HG02623 (cell line): Measurements from ENCODE around the gene RNF151.

Source experiments
- ATAC-seq: cut with Tn5 transposase; IDR thresholded peaks from one replicate; pipeline ENCODE4 v1.9.1; 2021; ENCODE audit warnings: moderate library complexity; ENCODE audit not compliant: unreplicated experiment

RNF151 gene

DNA sequence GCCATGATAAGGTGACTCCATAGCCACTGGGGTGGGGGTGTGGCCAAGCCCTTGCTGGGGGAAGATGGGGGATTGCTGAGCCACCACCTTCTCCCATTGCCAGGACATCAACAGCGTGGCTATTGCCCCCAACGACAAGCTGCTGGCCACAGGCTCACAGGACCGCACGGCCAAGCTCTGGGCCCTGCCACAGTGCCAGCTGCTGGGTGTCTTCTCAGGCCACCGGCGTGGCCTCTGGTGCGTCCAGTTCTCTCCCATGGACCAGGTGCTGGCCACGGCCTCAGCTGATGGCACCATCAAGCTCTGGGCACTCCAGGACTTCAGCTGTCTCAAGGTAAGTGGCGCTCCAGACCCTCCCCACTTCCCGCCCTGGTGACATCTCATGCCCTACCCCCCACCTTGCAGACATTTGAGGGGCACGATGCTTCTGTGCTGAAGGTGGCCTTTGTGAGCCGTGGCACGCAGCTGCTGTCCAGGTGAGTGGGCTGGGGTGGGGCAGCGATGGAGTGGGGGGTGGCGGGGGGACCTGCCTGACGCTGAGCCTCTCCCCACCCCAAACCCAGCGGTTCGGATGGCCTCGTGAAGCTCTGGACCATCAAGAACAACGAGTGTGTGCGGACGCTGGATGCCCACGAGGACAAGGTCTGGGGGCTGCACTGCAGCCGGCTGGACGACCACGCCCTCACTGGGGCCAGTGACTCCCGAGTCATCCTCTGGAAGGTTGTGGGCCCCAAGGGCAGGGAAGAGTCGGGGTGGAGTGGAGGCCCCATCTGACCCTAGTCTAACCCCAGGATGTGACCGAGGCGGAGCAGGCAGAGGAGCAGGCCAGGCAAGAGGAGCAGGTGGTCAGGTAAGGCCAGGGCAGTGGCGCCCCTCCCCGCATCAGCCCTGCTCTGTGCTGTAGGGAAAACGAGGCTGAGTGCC lies 10.6 kb downstream of the RNF151 start:
- ATAC-seq = no peak

DNA sequence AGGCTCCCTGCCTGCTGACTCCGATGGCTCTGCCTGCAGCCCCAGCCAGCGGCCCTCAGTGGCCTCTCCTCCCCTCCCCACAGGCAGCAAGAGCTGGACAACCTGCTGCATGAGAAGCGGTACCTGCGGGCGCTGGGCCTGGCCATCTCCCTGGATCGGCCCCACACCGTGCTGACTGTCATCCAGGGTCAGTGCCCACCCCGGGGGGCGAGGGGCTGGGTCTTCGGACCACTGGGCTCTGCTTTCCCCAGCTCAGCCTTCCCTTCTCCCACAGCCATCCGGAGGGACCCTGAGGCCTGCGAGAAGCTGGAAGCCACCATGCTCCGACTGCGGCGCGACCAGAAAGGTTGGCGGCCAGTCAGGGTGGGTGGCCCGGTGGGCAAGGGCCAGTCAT lies 11.2 kb downstream of the RNF151 start:
- ATAC-seq = no peak

DNA sequence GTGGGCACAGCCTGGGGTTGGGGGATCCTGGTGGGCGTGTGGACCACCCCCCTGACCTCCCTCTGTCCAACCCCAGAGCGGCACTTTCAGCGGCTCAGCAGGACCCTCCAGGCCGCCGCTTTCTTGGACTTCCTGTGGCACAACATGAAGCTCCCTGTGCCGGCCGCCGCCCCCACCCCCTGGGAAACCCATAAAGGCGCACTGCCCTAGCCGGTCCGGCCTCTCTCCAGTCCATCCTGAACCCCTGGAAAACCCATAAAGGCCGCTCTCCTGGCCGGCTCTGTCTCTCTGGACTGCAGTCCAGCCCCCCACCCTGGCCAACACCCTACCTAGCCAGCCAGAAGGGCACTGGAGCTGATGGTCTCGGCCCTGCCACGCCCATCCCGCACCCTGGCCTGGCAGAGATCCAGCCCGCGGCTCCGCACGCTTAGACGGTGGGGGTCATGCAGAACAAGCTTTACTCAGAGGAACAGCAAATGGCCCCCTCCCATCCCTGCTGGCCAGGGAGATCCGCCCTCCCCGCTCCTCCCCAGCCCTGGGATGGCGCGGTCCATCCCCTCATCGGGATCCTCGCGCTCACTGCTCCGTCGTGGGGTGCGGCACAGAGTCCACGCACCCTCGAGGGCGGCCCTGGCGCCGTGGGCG lies 11.9 kb downstream of the RNF151 start:
- ATAC-seq = no peak

DNA sequence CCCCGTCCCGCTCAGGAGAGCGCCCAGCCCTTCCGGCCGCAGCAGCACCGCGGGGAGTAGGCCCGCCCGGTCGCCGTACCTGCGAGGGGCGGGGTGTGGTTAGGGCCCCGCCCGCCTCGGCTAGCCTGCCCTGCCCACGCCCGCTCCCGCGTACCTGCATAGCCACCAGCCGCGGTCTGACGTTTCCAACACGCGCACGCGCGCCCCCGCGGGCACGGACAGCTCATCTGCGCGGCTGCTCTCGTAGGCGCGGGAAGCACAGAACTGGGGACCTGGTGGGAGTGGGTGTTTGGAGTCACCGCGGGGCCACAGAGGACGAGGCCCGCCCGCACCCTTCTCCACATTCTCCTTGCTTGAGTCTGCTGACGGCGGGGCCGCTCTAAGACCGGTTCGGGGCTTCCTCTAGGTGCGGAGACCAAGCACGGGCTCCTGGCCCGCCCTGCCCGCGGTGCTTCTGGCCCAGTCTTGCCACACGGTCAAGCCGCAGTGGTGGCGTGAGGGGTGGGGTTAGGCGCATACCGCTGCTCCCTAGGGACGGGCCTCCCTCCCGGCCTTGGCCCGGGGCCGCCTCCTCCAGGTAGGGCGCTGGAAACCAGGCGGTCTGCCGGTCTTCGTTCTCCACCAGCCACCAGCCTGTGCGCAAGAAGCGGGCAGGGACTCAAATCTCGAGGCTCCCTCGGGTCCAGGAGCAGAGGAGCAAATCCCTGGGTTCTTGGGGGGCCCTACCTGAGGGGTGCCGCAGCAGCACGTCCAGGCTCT lies 12.8 kb downstream of the RNF151 start:
- no peak for ATAC-seq

DNA sequence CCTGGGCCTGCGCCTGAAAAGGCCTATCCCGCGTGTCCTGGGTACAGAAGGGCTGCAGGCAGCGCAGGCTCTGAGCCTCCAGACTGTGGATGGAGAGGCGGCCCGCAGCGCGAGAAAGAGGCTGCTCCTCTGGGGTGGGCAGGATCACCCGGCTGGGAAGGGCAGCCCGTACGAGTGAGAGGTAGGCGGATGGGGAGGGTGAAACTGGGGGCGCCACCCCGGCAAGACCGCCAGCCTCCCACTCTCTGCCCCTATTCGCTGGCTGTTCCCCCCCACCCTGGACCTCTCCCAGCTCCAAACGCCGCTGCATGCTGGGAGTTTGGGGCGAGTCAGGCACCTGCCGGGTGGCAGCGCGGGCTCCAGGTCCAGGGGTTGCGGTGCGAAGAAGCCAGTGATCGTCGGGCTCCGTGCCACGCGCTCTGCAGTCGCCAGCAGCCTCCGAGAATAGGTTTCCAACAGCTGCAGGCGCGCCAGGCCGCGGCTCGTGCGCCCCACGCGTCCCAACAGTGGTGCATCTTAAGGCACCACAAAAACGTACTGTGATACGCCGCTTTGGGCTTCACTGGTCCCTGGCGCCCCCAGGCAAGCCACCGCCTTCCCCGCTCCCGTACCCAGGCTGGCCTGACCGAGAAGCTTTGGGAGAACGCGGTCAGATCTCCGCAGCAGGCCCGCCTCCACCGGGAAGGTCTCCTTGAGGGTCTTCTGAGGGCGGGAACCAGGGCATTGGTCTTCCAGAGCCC lies 13.5 kb downstream of the RNF151 start:
- no peak for ATAC-seq

DNA sequence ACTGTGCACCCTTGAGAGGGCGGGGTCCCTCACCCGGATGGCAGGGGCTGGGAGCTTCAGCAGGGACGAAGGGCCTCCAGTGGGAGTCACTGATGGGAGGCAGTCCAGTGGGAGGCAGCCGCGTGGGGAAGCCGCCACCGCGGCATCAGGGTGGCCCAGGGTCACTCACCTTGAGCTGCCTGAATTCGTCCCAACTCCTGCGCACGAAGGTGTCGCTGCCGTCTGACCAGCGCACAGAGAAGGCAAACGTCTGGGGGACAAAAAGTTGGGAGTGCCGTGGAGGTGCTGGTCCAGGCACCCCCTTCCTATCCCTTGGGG lies 14.1 kb downstream of the RNF151 start:
- no peak for ATAC-seq

DNA sequence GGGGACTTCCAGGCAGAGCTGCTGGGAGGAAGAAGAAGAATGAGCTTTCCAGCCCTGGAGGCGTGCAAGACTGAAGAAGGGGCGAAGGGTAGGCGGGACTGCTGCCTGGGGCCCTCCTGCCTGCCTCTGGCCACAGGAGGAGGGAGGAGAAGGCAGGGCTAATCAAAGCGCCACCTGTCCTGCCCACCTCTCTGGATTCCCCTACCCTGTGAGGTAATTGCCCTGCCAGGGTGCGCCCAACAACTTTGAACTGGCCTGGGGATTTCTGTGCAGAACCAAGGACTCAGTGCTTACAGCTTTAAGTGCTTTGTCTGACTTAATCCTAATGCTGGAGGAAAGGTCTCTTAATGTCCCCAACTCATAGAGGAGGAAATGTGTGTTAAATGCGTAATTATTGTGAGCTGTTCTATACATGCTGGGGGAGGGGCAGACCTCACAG lies 14.8 kb downstream of the RNF151 start, which contains the start of gene NOXO1:
Gene NOXO1, minus strand, starts transcription at position 72 of the 439 bp plus-strand sequence. CDS start 290 bp downstream, outside the sequence.
- ATAC-seq = no peak

DNA sequence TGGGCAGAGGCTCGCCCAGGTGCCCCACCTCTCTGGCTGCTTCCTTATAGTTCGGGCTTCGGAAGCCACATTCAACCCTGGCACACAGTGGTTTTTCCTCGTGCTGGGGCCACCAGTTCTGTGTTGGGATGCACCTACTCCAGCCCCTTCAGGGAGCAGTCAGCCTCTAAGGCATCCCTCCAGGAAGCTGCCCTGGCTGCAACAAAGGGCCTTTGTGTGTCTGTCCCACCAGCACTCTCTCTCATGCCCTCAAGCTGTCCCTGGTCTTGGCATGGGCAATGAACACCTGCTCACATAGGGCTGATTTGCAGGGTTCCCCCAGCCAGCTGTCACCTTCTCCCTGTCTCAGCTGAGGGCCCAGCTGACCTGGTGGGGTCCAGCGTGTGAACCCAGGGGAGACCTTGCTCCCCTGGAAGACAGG lies 15.4 kb downstream of the RNF151 start:
- no peak for ATAC-seq

DNA sequence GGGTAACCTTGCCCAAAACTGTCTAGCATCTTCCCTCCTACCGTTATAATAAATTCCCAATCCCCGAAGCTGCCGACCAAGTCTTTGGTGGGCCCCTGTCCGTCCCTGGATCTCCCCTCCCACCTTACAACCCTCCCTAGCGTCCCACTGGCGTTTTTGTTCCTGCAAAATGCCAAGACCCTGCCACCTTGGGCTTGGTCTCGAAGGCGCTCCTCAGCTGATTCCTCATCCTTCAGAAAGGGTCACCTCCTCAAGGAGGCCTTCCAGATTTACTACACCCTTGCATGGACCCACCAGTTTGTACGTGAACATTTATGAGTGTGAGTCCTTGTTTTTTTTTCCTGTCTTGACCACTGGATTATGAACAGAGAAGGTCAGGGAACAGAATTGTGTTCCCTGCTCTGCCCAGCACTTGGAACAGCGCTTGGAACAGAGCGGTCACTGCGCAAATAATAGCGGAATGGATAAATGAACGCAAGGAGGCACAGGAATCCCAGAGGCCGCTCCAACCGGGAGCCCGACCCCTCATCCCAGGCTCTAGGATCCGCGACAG lies 16.4 kb downstream of the RNF151 start:
- no peak for ATAC-seq

DNA sequence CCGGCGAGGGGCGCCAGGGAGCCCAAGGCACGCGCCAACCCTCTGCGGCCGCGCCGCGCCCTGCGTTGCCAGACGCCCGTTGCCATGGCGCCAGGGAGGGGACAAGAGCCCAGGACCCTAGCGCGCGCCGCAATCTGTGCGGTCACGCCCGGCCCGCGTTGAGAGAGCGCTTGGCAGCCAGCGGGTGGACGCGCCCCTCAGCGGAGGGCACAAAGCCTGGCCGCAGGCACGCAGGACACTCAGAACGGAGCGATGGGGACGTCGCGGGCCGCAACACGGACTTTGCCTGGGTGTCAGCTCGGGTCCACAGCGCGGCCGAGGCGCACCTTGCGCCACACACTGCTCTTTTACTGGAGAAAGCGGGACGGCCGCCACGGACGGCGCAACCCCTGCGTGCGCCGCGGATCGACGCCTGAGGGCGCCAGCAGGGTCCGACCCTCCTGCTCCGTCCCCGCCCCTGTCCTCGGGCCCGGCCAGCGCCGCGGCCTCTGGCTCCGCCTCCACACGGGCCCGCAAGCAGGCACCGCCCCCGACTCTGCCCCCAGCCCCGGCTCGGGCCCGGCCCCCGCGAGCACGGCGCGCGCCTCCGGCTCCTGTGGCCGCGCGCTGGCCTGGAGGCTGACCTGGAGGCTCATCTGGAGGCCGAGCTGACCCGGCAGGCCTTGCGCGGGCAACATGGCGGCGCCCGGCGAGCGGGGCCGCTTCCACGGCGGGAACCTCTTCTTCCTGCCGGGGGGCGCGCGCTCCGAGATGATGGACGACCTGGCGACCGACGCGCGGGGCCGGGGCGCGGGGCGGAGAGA lies 17.1 kb downstream of the RNF151 start, which contains the start of gene GFER:
Gene GFER, plus strand, starts transcription at position 650 of the 803 bp plus-strand sequence. Its CDS starts 26 bp downstream, at position 676.
- ATAC-seq = peak; percentile 70

DNA sequence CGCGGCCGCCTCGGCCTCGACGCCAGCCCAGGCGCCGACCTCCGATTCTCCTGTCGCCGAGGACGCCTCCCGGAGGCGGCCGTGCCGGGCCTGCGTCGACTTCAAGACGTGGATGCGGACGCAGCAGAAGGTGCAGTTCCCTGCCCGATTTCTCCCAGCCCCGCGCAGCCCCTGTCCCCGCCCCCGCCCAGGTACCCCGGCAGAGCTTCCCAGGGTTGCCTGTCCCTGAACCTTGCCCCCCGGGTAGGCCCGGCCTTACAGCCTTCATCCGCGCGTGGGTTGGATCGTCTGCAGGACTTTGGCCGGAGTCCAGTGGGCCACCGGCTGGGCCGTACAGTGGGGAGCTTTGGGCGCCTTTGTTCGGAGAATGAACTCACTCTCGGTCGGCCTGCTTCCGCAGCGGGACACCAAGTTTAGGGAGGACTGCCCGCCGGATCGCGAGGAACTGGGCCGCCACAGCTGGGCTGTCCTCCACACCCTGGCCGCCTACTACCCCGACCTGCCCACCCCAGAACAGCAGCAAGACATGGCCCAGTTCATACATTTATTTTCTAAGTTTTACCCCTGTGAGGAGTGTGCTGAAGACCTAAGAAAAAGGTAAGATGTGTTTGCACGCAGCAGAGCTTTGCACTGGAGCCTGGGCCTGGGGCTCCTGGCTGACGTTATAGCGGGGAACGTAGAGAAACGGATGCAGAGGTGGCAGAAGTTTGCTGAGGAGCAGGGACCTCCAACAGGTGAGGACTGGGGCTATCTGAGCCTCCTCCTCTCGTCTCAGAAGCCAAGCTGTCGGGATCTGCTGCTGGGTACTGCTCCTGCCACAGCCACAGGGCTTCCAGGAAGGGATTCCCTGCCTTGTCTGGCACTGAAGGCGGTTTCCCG lies 17.9 kb downstream of the RNF151 start:
- no peak for ATAC-seq

DNA sequence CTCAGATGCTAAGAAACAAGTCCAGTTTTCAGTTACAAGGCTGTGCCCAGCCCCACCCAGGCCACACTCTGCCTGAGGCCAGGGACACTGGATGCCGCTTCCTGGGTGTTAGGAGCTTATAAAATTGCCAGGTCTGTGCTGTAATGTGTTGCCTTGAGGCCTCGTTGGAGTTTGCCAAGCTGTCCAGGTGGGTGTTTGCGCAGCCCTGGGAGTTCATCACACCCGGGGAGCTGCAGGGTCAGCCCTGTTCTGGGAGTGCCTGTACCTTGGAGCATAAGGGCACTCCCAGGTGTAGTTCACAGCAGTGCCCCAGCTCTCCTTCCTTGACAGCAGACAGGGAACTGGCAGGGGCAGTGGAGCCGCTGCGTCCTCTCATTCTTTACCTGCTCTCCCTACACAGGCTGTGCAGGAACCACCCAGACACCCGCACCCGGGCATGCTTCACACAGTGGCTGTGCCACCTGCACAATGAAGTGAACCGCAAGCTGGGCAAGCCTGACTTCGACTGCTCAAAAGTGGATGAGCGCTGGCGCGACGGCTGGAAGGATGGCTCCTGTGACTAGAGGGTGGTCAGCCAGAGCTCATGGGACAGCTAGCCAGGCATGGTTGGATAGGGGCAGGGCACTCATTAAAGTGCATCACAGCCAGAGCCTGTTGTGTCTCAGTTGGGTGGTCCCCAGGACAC lies 19.0 kb downstream of the RNF151 start:
- no peak for ATAC-seq

DNA sequence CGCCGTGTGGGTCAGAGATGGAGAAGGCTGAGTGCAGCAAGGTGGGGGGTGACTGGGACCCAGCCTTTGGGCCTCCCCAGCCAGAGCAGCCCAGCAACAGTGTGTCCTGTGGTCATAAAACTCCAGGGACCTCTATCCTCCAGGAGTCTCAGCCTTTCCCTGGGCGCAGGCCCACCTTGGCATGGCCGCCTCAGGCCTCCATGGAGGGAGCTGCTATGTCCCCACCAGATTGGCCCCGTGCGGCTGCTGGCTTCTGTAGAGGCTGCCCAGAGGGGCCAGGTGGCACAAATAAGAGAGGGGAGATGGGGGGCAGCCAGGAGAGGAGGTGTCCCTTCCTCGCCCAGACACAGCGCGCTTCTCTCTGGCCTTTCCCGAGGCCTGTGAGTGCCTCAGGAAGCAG lies 20.5 kb downstream of the RNF151 start:
- ATAC-seq = no peak

DNA sequence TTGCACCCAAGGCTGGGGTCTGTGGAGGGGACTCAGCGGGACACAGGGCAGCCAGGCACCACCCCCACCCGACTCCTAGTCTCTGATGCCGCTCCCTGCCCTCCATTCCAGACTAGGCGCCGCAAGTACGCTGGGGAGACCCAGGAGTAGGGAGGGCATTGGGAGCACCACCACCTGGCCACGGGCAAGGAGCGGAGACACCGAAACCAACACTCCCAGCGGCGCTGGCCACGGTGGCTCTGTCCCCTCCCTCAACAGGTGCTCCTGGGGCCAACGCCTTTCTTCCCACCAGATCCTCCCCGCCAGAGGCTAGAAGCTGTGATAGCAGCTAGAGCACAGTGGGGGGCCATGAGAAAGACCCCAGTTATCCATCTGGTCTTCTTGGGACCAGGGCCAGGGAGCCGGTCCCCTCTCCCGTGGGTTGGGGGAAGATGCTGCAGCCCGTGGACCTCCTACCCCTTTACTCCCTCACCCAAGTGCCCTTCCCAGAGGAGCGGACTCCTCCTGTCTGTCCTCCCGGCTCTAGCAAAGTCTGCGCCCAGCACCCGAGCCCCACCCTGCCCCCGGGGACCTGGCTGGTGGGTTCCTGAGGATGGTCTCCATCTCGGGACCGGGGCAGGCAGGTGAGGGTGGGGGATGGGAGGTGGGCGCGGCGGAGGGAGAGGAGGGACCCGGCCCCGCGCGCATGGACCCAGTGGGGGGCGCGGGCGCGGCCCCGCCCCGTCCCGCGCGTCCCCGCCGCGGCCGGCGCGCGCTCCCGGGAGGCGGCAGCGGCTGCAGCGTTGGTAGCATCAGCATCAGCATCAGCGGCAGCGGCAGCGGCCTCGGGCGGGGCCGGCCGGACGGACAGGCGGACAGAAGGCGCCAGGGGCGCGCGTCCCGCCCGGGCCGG lies 22.8 kb downstream of the RNF151 start, which contains the start of gene SYNGR3:
Gene SYNGR3, plus strand, starts transcription at position 762 of the 892 bp plus-strand sequence. CDS start 133 bp downstream, outside the sequence.
- no peak for ATAC-seq

DNA sequence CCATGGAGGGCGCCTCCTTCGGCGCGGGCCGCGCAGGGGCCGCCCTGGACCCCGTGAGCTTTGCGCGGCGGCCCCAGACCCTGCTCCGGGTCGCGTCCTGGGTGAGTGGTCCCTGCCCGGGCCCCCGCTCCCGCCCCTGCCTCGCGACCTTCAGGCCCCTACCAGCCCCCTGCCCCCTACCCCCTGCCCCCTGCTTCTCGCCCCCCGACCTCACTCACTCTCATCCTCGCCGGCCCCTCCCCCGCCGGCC lies 23.4 kb downstream of the RNF151 start:
- ATAC-seq = no peak

DNA sequence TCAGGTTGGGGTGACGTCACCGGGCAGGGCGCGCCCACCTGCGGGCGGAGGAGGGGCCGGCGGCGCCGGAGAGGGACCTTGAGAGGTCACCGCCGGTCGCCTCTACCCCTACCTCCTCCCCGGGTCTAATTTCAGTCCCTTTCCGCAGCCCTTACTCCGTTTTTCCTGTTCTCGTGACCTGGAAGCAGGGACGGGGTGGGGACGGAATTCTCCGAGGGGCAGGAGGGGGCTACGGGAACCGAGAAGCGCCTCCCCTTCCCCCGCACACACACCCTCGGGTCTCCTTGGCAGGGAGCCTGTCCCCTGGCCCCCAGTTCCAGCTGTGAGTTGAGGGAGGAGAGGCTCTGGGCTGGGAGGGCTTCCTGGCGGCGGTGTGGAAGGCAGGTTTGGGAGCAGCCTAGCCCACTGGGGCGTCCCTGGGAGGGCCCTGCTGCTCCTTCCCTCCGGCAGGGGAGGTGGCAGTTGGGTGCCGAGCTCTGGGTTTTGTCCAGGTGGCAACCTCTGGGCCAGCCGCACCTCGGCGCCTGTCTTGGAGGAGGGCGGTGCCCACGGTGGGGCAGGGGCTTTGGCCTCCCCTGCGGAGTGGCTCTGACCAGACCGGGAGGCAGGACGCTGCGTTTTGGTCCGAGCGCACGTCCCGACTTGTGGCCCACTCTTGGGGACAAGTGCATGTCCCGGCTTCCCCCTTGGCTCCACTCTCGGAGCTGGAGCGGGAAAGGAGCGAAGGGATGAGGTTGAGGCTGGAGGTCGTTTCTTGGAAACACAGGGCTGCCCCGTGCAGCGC lies 23.9 kb downstream of the RNF151 start:
- ATAC-seq = no peak
